ENCODE results near the gene ARSA. TPM values are rescaled to one million over a fixed set of nuclear protein-coding genes. Genes with fewer than 3 reads are reported as not detected.

ARSA gene
- total RNA-seq, 3 donors from 2014 or later (not counting 1 experiment from before 2014, with no cell fraction given) = 69.2 to 77.8 (median 69.3) TPM

DNA sequence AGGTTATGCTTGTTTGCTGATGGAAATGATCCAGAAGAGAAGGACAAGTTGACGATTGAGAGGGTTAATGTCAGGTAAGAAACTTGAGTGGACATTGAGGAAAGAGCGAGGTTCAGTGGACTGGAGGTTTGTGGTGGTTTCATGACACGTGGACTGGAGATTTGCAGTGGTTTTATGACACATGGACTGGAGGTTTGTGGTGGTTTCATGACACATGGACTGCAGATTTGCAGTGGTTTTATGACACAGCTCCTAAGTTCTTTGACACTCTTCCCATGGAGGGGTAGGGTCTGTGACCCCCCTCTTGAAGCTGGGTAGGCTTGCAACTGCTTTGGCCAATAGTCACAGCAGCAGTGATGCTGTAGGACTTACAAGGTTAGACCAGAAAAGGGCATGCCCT is 32.8 kb downstream of the ARSA start:
- H3K4me1 Mint-ChIP-seq = no peaks in the 10 kb centered on the region
- H3K4me3 Mint-ChIP-seq = no peak overlapping the region
- H3K36me3 ChIP-seq (ENCODE audit: control insufficient read depth, insufficient read depth, low read length) = no peaks in the 10 kb centered on the region
- H3K4me1 ChIP-seq (ENCODE audit: control insufficient read depth, insufficient read depth, low read length) = peaks cover 4% of the 10 kb centered on the region
- intact Hi-C loops (cut with micrococcal nuclease) = no loop called here
- WGBS (ENCODE audit: insufficient coverage) = 82% methylated on average over 3 of the region's 3 CpGs
- H3K27me3 ChIP-seq (ENCODE audit: control insufficient read depth, insufficient read depth, low read length) = peaks cover 11% of the 10 kb centered on the region
- no peaks in the 10 kb centered on the region for H3K9me3 ChIP-seq (ENCODE audit: control insufficient read depth, insufficient read depth, low read length)
- no peaks in the 10 kb centered on the region for H3K9me3 Mint-ChIP-seq
- H3K27me3 Mint-ChIP-seq (ENCODE audit: low read depth in 2 of 2) = peaks cover 8 to 14% of the 10 kb centered on the region in 2 donors
- H3K27ac ChIP-seq (ENCODE audit: low read length) = no peak overlapping the region
- no peak overlapping the region for H3K4me3 ChIP-seq (ENCODE audit: low read length)
- DNase-seq (no peak), ATAC-seq (no peak)
- peaks cover 11% of the 10 kb centered on the region for H3K36me3 Mint-ChIP-seq
- no peak overlapping the region for H3K27ac Mint-ChIP-seq
- TF ChIP-seq, protein P1, sequence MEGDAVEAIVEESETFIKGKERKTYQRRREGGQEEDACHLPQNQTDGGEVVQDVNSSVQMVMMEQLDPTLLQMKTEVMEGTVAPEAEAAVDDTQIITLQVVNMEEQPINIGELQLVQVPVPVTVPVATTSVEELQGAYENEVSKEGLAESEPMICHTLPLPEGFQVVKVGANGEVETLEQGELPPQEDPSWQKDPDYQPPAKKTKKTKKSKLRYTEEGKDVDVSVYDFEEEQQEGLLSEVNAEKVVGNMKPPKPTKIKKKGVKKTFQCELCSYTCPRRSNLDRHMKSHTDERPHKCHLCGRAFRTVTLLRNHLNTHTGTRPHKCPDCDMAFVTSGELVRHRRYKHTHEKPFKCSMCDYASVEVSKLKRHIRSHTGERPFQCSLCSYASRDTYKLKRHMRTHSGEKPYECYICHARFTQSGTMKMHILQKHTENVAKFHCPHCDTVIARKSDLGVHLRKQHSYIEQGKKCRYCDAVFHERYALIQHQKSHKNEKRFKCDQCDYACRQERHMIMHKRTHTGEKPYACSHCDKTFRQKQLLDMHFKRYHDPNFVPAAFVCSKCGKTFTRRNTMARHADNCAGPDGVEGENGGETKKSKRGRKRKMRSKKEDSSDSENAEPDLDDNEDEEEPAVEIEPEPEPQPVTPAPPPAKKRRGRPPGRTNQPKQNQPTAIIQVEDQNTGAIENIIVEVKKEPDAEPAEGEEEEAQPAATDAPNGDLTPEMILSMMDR (IDR thresholded peaks at IDR 0.05) = no peak

DNA sequence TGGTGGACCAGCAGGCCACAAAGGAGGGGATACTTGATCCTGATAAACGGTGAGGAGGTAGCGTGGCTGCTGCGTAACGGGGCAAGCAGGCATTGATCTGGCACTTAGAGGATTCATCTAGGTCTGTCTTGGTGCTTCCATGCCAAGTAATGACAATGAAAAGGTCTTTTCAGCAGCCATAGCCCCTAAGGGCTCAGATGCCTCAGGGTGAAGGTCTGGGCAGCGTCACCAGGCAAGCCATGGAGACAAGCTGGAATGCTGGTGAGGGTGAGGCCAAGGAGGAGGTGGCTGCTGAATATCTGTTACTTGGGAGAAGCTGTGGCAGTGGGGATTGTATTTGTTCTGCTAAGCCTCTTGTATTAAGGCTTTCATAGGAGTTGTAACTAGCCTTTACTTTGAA is 40.5 kb downstream of the ARSA start:
- Mint-ChIP-seq H3K4me3 (no peak overlapping the region), H3K27ac (no peak overlapping the region), H3K27me3 (ENCODE audit: low read depth in 2 of 2) (peaks cover 0 to 3% of the 10 kb centered on the region in 2 donors), H3K36me3 (no peaks in the 10 kb centered on the region), H3K9me3 (no peaks in the 10 kb centered on the region), H3K4me1 (peaks cover 0 to 11% of the 10 kb centered on the region in 2 donors)
- no peak for DNase-seq
- Histone ChIP-seq H3K4me3 (ENCODE audit: low read length) (no peak overlapping the region), H3K27ac (ENCODE audit: low read length) (no peak overlapping the region), H3K27me3 (ENCODE audit: control insufficient read depth, insufficient read depth, low read length) (no peaks in the 10 kb centered on the region), H3K4me1 (ENCODE audit: control insufficient read depth, insufficient read depth, low read length) (peaks cover 9% of the 10 kb centered on the region), H3K9me3 (ENCODE audit: control insufficient read depth, insufficient read depth, low read length) (no peaks in the 10 kb centered on the region), H3K36me3 (ENCODE audit: control insufficient read depth, insufficient read depth, low read length) (no peaks in the 10 kb centered on the region)
- ATAC-seq = no peak
- TF ChIP-seq, protein P1 (IDR thresholded peaks at IDR 0.05) = no peak
- 99% methylated on average over 5 of the region's 5 CpGs for WGBS (ENCODE audit: insufficient coverage)
- intact Hi-C loops (cut with micrococcal nuclease) = no loop called here

DNA sequence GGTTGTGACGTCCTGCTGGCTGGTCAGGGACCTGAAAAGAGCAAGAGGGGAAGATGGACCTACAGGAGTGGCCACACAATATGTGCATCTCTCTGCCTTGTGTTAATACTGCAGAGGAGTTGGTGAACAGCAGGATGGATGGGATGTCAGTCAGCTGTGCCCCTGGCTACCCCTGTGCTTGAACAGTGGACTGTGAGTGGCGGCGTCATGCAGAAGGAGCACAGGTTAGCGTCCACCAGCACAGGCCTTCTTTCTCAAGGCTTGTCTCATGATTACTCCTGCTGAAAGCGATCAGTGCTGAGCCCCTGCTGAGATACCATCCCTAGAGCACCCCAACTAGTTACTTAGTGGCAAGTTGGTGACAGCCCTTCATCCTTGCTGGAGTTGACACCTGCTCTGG is 41.5 kb downstream of the ARSA start:
- DNase-seq (no peak), ATAC-seq (no peak)
- H3K4me1 Mint-ChIP-seq = peaks cover 0 to 16% of the 10 kb centered on the region in 2 donors
- H3K27me3 ChIP-seq (ENCODE audit: control insufficient read depth, insufficient read depth, low read length) = no peaks in the 10 kb centered on the region
- no peak overlapping the region for H3K4me3 ChIP-seq (ENCODE audit: low read length)
- no peak overlapping the region for H3K4me3 Mint-ChIP-seq
- H3K36me3 Mint-ChIP-seq = no peaks in the 10 kb centered on the region
- H3K9me3 Mint-ChIP-seq = no peaks in the 10 kb centered on the region
- no peak overlapping the region for H3K27ac ChIP-seq (ENCODE audit: low read length)
- H3K9me3 ChIP-seq (ENCODE audit: control insufficient read depth, insufficient read depth, low read length) = no peaks in the 10 kb centered on the region
- TF ChIP-seq, protein P1 (IDR thresholded peaks at IDR 0.05) = no peak
- H3K27me3 Mint-ChIP-seq (ENCODE audit: low read depth in 2 of 2) = peaks cover 0 to 3% of the 10 kb centered on the region in 2 donors
- H3K27ac Mint-ChIP-seq = no peak overlapping the region
- no peaks in the 10 kb centered on the region for H3K36me3 ChIP-seq (ENCODE audit: control insufficient read depth, insufficient read depth, low read length)
- peaks cover 16% of the 10 kb centered on the region for H3K4me1 ChIP-seq (ENCODE audit: control insufficient read depth, insufficient read depth, low read length)
- intact Hi-C loops (cut with micrococcal nuclease) = no loop called here
- 83% methylated on average over 5 of the region's 5 CpGs for WGBS (ENCODE audit: insufficient coverage)

DNA sequence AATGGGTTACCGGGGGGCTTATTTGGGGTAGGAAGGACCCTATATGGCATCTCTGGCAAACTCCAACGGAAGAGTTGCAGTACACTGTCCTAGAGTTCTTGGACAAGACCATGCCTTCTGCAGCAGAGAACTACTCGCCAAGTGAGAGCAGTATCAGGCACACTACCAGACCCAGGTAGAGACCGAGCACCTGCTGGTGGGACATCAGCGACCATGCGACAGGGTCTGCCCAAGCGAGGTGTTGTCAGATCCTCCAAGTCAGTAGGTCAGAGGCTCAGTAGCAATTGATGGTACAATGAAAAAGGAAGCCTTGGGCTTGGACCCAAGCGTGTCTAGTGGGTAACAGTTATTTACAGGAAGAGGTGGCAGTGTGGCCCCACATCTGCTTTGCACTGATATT is 42.2 kb downstream of the ARSA start:
- WGBS (ENCODE audit: insufficient coverage) = 91% methylated on average over 8 of the region's 8 CpGs
- ATAC-seq (no peak), DNase-seq (no peak)
- Mint-ChIP-seq H3K36me3 (no peaks in the 10 kb centered on the region), H3K4me1 (peaks cover 0 to 18% of the 10 kb centered on the region in 2 donors), H3K4me3 (no peak overlapping the region), H3K27me3 (ENCODE audit: low read depth in 2 of 2) (peaks cover 0 to 3% of the 10 kb centered on the region in 2 donors), H3K9me3 (no peaks in the 10 kb centered on the region), H3K27ac (no peak overlapping the region)
- no peak overlapping the region for H3K4me3 ChIP-seq (ENCODE audit: low read length)
- peaks cover 21% of the 10 kb centered on the region for H3K4me1 ChIP-seq (ENCODE audit: control insufficient read depth, insufficient read depth, low read length)
- no peaks in the 10 kb centered on the region for H3K36me3 ChIP-seq (ENCODE audit: control insufficient read depth, insufficient read depth, low read length)
- intact Hi-C loops (cut with micrococcal nuclease) = no loop called here
- TF ChIP-seq, protein P1 (IDR thresholded peaks at IDR 0.05) = no peak
- H3K9me3 ChIP-seq (ENCODE audit: control insufficient read depth, insufficient read depth, low read length) = no peaks in the 10 kb centered on the region
- H3K27ac ChIP-seq (ENCODE audit: low read length) = no peak overlapping the region
- no peaks in the 10 kb centered on the region for H3K27me3 ChIP-seq (ENCODE audit: control insufficient read depth, insufficient read depth, low read length)
